Type B pancreatic cell (in vitro differentiated cells): ENCODE measurements around the gene CARD8. TPM values are rescaled to one million over a fixed set of nuclear protein-coding genes. Genes with fewer than 3 reads are reported as not detected.

Experiments used
- DNase-seq: peaks from one replicate; pipeline ENCODE4 v3.0.0; 2021; ENCODE audit warnings: mixed read lengths; ENCODE audit not compliant: unreplicated experiment; ENCODE audit errors: extremely low spot score
- H3K27ac Mint-ChIP-seq: 2 replicates; pipeline ENCODE4 v1.8.0; 2021; ENCODE audit warnings: mild to moderate bottlenecking, mixed read lengths
- H3K27me3 Mint-ChIP-seq: 2 replicates; pipeline ENCODE4 v1.8.0; 2021; ENCODE audit warnings: mixed read lengths
- H3K36me3 Mint-ChIP-seq: 2 replicates; pipeline ENCODE4 v1.8.0; 2021; ENCODE audit warnings: mixed read lengths
- H3K4me1 Mint-ChIP-seq: one replicate; pipeline ENCODE4 v1.8.0; 2021; ENCODE audit warnings: mixed read lengths; ENCODE audit not compliant: unreplicated experiment
- H3K4me3 Mint-ChIP-seq: 2 replicates; pipeline ENCODE4 v1.8.0; 2021; ENCODE audit warnings: mild to moderate bottlenecking, mixed read lengths
- H3K9me3 Mint-ChIP-seq: 2 replicates; pipeline ENCODE4 v1.8.0; 2021; ENCODE audit warnings: mixed read lengths
- CTCF ChIP-seq: fragments of 200-600 bp; sonication (generic); conservative IDR thresholded peaks from 2 replicates; pipeline ENCODE4 v1.5.0; 2021; ENCODE audit warnings: antibody characterized with exemption, mild to moderate bottlenecking
- total RNA-seq: library from RNA; stranded (reverse); gene quantifications from 2 replicates; pipeline ENCODE4 v1.2.1, GENCODE V29; 2021; ENCODE audit warnings: low replicate concordance

CARD8 gene
- total RNA-seq, 1 donor from 2014 or later = 50.4 TPM

GRCh38 chr19:48192750-48193149 lies 63.0 kb downstream of the CARD8 start:
- Mint-ChIP-seq H3K4me3 (no peak overlapping the region), H3K27ac (no peak overlapping the region), H3K27me3 (no peaks in the 10 kb centered on the region), H3K4me1 (peaks cover 15% of the 10 kb centered on the region), H3K36me3 (peaks cover 21% of the 10 kb centered on the region), H3K9me3 (no peaks in the 10 kb centered on the region)
- DNase-seq = no peak
- TF ChIP-seq CTCF = no peak

- Mint-ChIP-seq H3K27me3 (no peaks in the 10 kb centered on the region), H3K9me3 (no peaks in the 10 kb centered on the region), H3K4me1 (peaks cover 8% of the 10 kb centered on the region), H3K36me3 (peaks cover 21% of the 10 kb centered on the region), H3K4me3 (no peak overlapping the region), H3K27ac (no peak overlapping the region)
- TF ChIP-seq CTCF = no peak
- DNase-seq = no peak
Measured at GRCh38 chr19:48190885-48191284, 64.8 kb downstream of the CARD8 start.

GRCh38 chr19:48190288-48190884 lies 65.3 kb downstream of the CARD8 start:
- H3K36me3 Mint-ChIP-seq = peaks cover 21% of the 10 kb centered on the region
- TF ChIP-seq CTCF = peak; percentile 61
- H3K9me3 Mint-ChIP-seq = no peaks in the 10 kb centered on the region
- peaks cover 8% of the 10 kb centered on the region for H3K4me1 Mint-ChIP-seq
- peak; percentile 74 for DNase-seq
- no peak overlapping the region for H3K4me3 Mint-ChIP-seq
- no peaks in the 10 kb centered on the region for H3K27me3 Mint-ChIP-seq
- no peak overlapping the region for H3K27ac Mint-ChIP-seq

- peaks cover 8% of the 10 kb centered on the region for H3K4me1 Mint-ChIP-seq
- H3K36me3 Mint-ChIP-seq = peaks cover 31% of the 10 kb centered on the region
- peaks cover 2% of the 10 kb centered on the region for H3K9me3 Mint-ChIP-seq
- H3K27ac Mint-ChIP-seq = no peak overlapping the region
- no peak for DNase-seq
- no peak for TF ChIP-seq CTCF
- H3K27me3 Mint-ChIP-seq = no peaks in the 10 kb centered on the region
- no peak overlapping the region for H3K4me3 Mint-ChIP-seq
Measured at GRCh38 chr19:48186541-48186991, 69.1 kb downstream of the CARD8 start.

GRCh38 chr19:48186015-48186414 lies 69.7 kb downstream of the CARD8 start:
- no peak overlapping the region for H3K27ac Mint-ChIP-seq
- peaks cover 36% of the 10 kb centered on the region for H3K36me3 Mint-ChIP-seq
- no peaks in the 10 kb centered on the region for H3K27me3 Mint-ChIP-seq
- H3K9me3 Mint-ChIP-seq = peaks cover 8% of the 10 kb centered on the region
- H3K4me3 Mint-ChIP-seq = no peak overlapping the region
- DNase-seq = no peak
- H3K4me1 Mint-ChIP-seq = peaks cover 8% of the 10 kb centered on the region
- TF ChIP-seq CTCF = no peak
